BLaER1 treated with 17β-estradiol and CSF1 and Interleukin-3, amounts not matched to agents 10 nM and 100 nM (cell line): ENCODE results near the gene SRPX.

Source experiments
- H3K27ac ChIP-seq, 11 experiments: shearing (Covaris generic); formaldehyde crosslinking; 2 replicates each; pipeline ENCODE4 v1.8.1; 2022
- H3K27me3 ChIP-seq, 11 experiments: shearing (Covaris generic); formaldehyde crosslinking; 2 replicates each; pipeline ENCODE4 v1.8.1; 2022
- H3K36me3 ChIP-seq, 11 experiments: shearing (Covaris generic); formaldehyde crosslinking; 2 replicates each; pipeline ENCODE4 v1.8.1; 2022
- H3K4me1 ChIP-seq, 10 experiments: shearing (Covaris generic); formaldehyde crosslinking; 2 replicates each; pipeline ENCODE4 v1.8.1; 2022
- H3K4me2 ChIP-seq, 11 experiments: shearing (Covaris generic); formaldehyde crosslinking; 2 replicates each; pipeline ENCODE4 v1.8.1; 2022
- H3K4me3 ChIP-seq, 10 experiments: shearing (Covaris generic); formaldehyde crosslinking; 2 replicates each; pipeline ENCODE4 v1.8.1; 2022
- H3K9ac ChIP-seq, 11 experiments: shearing (Covaris generic); formaldehyde crosslinking; 2 replicates each; pipeline ENCODE4 v1.8.1; 2022
- H3K9me3 ChIP-seq, 11 experiments: shearing (Covaris generic); formaldehyde crosslinking; replicated peaks in 1 of 11; 2 replicates each; pipeline ENCODE4 v1.8.1; 2022
- H4K20me1 ChIP-seq, 11 experiments: shearing (Covaris generic); formaldehyde crosslinking; 2 replicates each; pipeline ENCODE4 v1.8.1; 2022
- Cebpa-rat ChIP-seq, 11 experiments: shearing (Covaris generic); IDR thresholded peaks; 2 replicates each; pipeline ENCODE4 v1.8.1; 2022

Gene SRPX

DNA sequence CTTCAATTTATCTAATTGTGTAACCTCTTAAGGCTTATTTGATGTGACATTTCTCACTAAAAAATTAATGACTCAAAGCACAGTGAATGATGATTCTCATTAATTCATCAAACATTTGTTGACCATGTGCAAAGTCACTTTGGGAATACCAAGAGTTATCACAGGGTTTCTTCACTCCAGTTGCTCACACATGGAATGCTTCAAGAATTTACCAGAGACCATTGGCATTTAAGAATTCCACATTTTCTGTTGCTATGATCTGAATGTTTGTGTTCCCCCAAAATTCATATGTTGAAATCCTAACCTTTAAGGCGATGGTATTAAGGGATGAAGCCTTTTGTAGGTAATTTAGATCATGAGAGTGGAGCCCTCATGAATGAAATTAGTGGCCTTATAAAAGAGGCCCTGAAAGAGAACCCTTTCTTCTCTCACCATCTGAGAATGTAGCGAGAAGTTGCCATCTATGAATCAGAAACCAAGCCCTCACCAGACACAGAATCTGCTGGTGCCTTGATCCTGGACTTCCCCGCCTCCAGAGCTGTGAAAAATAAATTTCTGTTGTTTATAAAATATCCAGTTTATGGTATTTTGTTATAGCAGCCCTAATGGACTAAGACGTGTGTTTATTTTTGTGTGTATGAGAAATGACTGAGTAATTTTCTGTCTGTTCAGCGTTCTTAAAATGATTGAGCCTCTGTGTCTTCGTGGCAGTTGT, 16.4 kb upstream of the SRPX start:
- H3K27me3 ChIP-seq = no peaks in the 10 kb centered on the region; a peak in 1 of 22 replicates
- no peak overlapping the region for H3K4me2 ChIP-seq
- no peak overlapping the region for H3K4me3 ChIP-seq
- no peaks in the 10 kb centered on the region for H3K4me1 ChIP-seq
- H3K27ac ChIP-seq = no peak overlapping the region
- no peak for TF ChIP-seq Cebpa-rat (IDR thresholded peaks at IDR 0.05)
- no peak overlapping the region for H3K9ac ChIP-seq
- H4K20me1 ChIP-seq = no peaks in the 10 kb centered on the region
- no peaks in the 10 kb centered on the region for H3K9me3 ChIP-seq
- no peaks in the 10 kb centered on the region for H3K36me3 ChIP-seq

DNA sequence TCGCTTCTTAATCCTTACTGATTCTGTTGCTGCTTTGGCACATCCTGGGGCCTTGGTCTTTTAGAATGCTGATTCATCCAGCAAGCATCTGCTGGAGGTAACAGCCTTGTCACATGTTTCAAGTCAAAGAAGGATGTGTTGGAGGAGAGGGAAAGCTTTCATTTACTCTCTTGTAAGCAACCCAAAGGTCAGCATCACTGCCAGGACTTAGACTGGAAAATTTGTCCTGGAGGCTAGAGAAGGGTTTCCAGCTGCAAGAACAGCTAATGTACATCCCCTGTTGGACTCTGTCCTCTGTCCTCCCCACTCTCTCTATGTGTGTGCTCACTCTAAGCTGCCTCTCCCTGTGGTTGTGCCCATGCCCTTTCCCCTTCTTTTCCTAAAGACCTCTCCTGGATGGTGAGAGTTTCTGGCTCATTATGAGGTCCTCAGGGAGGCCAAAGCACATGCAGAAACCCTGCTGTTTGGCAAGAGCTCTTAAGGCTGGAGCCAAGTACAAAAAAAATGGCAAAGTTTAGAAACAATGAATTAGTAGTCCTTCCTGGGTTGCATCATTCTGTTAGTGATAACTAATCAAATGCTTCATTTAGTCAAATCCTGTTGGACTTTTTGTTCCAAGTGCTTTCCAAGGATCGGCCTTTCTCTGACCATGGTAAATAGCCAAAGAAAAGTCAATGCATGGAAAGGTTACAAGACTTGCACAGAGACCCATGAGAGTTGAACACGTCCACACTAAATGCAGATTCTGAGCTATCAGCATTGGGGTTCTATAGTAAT, 13.4 kb upstream of the SRPX start:
- no peak overlapping the region for H3K9ac ChIP-seq
- H3K36me3 ChIP-seq = no peaks in the 10 kb centered on the region
- H3K4me2 ChIP-seq = no peak overlapping the region
- peaks cover 0 to 11% (median 2%) of the 10 kb centered on the region in 10 experiments; a peak in 5 of 20 replicates for H3K4me1 ChIP-seq
- TF ChIP-seq Cebpa-rat (IDR thresholded peaks at IDR 0.05) = no peak
- H3K9me3 ChIP-seq = no peaks in the 10 kb centered on the region
- H3K27me3 ChIP-seq = no peaks in the 10 kb centered on the region; a peak in 1 of 22 replicates
- H3K4me3 ChIP-seq = no peak overlapping the region
- H3K27ac ChIP-seq = no peak overlapping the region
- H4K20me1 ChIP-seq = no peaks in the 10 kb centered on the region

GRCh38 chrX:38232079-38232686, 11.5 kb upstream of the SRPX start:
- H3K27me3 ChIP-seq = no peaks in the 10 kb centered on the region; a peak in 1 of 22 replicates
- no peak overlapping the region for H3K4me3 ChIP-seq
- no peaks in the 10 kb centered on the region for H3K36me3 ChIP-seq
- H3K9ac ChIP-seq = no peak overlapping the region
- no peak overlapping the region for H3K27ac ChIP-seq
- no peak for TF ChIP-seq Cebpa-rat (IDR thresholded peaks at IDR 0.05)
- no peak overlapping the region for H3K4me2 ChIP-seq
- no peaks in the 10 kb centered on the region for H4K20me1 ChIP-seq
- peaks cover 0 to 11% (median 2%) of the 10 kb centered on the region in 10 experiments; a peak in 5 of 20 replicates for H3K4me1 ChIP-seq
- no peaks in the 10 kb centered on the region for H3K9me3 ChIP-seq

DNA sequence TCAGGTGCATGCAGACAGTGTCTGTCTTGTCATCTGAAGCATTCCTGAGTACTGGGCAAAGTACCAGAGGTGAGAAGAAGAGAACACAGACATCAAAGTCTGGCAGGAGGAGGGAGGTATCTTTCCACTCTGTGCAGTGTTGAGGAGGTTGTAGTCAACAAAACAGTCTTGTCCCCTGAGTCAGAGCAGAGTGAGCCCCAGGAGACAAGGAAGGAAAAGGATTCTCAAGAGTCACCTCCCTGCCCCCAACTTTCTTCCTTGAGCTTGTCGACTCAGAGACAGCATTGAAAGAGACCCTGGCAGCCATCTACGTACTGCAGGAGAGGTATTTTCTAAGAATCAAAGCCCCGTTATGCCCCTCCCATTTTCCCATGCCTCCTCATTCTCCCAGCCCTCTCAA, 4.4 kb upstream of the SRPX start:
- Histone ChIP-seq H3K4me2 (peak overlapping the region in 2 of 11 experiments; percentile 16 to 18; a peak in 1 of 22 replicates), H4K20me1 (no peaks in the 10 kb centered on the region), H3K4me3 (no peak overlapping the region), H3K36me3 (no peaks in the 10 kb centered on the region), H3K9me3 (peaks cover 0 to 7% (median 0%) of the 10 kb centered on the region in 11 experiments; a peak in 3 of 22 replicates), H3K9ac (no peak overlapping the region), H3K4me1 (peaks cover 0 to 5% (median 2%) of the 10 kb centered on the region in 10 experiments; a peak in 5 of 20 replicates), H3K27me3 (peaks cover 13 to 25% (median 18%) of the 10 kb centered on the region in 11 experiments), H3K27ac (no peak overlapping the region)
- no peak for TF ChIP-seq Cebpa-rat (IDR thresholded peaks at IDR 0.05)

GRCh38 chrX:38224160-38224559, 3.5 kb upstream of the SRPX start:
- Histone ChIP-seq H3K36me3 (no peaks in the 10 kb centered on the region), H3K4me3 (no peak overlapping the region), H3K27ac (no peak overlapping the region), H3K4me1 (peaks cover 0 to 6% (median 2%) of the 10 kb centered on the region in 10 experiments; a peak in 6 of 20 replicates), H3K9me3 (peaks cover 0 to 8% (median 0%) of the 10 kb centered on the region in 11 experiments; a peak in 3 of 22 replicates), H4K20me1 (no peaks in the 10 kb centered on the region), H3K9ac (no peak overlapping the region), H3K27me3 (peaks cover 17 to 33% (median 28%) of the 10 kb centered on the region in 11 experiments), H3K4me2 (no peak overlapping the region)
- no peak for TF ChIP-seq Cebpa-rat (IDR thresholded peaks at IDR 0.05)

DNA sequence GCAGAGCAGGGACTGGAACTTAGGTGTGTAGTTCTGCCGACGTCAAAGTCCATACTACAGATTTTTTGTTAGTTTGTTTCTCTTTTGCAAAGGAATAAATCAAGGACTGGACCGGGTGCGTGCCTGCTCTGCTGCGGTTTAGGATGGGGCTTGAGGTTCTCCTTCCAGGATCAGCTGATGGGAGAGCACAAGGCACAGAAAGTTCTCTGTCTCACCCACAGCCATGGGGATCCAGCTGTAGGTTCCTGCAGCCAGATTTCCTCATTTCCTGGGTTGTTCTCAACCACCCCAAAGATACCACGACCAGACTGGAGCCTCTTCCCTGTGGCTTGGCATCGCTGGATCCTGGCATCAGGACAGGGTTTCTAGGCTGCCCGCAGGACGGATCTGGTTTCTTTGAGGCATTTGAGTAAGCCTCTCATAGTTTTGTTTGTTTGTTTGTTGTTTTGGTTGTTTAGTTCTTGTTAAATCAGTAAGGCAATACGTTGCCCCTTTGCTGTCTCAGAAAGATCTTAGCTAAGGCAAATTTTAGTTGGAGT, 789 bp upstream of the SRPX start:
- Histone ChIP-seq H3K27me3 (peaks cover 20 to 38% (median 33%) of the 10 kb centered on the region in 11 experiments), H3K4me2 (peak overlapping the region in 2 of 11 experiments; percentile 87 to 89; a peak in 3 of 22 replicates), H4K20me1 (no peaks in the 10 kb centered on the region), H3K27ac (no peak overlapping the region), H3K9ac (no peak overlapping the region), H3K4me3 (no peak overlapping the region), H3K4me1 (peaks cover 0 to 6% (median 2%) of the 10 kb centered on the region in 10 experiments; a peak in 6 of 20 replicates), H3K9me3 (peaks cover 0 to 8% (median 0%) of the 10 kb centered on the region in 11 experiments; a peak in 3 of 22 replicates), H3K36me3 (no peaks in the 10 kb centered on the region)
- TF ChIP-seq Cebpa-rat (IDR thresholded peaks at IDR 0.05) = no peak

- Histone ChIP-seq H3K9ac (peak overlapping the region in 9 of 11 experiments; percentile 25 to 55 (median 48); a peak in 14 of 22 replicates), H3K9me3 (peaks cover 0 to 8% (median 0%) of the 10 kb centered on the region in 11 experiments; a peak in 3 of 22 replicates), H3K27ac (peak overlapping the region in 1 of 11 experiments; percentile 16; a peak in 1 of 22 replicates), H3K27me3 (peaks cover 20 to 38% (median 30%) of the 10 kb centered on the region in 11 experiments), H3K36me3 (no peaks in the 10 kb centered on the region), H4K20me1 (no peaks in the 10 kb centered on the region), H3K4me1 (peaks cover 0 to 6% (median under 1%) of the 10 kb centered on the region in 10 experiments; a peak in 6 of 20 replicates), H3K4me2 (peak overlapping the region; percentile 75 to 93 (median 88)), H3K4me3 (peak overlapping the region; percentile 50 to 70 (median 62))
- TF ChIP-seq Cebpa-rat (IDR thresholded peaks at IDR 0.05) = no peak
Measured at GRCh38 chrX:38220024-38220414, 652 bp downstream of the SRPX start.

GRCh38 chrX:38216642-38217041, 4.0 kb downstream of the SRPX start:
- H4K20me1 ChIP-seq = no peaks in the 10 kb centered on the region
- H3K9ac ChIP-seq = no peak overlapping the region
- H3K27me3 ChIP-seq = peaks cover 20 to 33% (median 29%) of the 10 kb centered on the region in 11 experiments
- no peak for TF ChIP-seq Cebpa-rat (IDR thresholded peaks at IDR 0.05)
- H3K9me3 ChIP-seq = peaks cover 0 to 8% (median 0%) of the 10 kb centered on the region in 11 experiments; a peak in 3 of 22 replicates
- no peak overlapping the region for H3K4me3 ChIP-seq
- no peak overlapping the region for H3K4me2 ChIP-seq
- H3K4me1 ChIP-seq = peaks cover 0 to 9% (median 5%) of the 10 kb centered on the region in 10 experiments; a peak in 10 of 20 replicates
- H3K36me3 ChIP-seq = no peaks in the 10 kb centered on the region
- no peak overlapping the region for H3K27ac ChIP-seq
